ENCODE measurements around the gene DOCK4. TPM values are rescaled to one million over a fixed set of nuclear protein-coding genes. Genes with fewer than 3 reads are reported as not detected.

Gene DOCK4
- polyA plus RNA-seq, 1 donor, result 8.1 TPM

GRCh38 chr7:111747718-111748117 is 458.5 kb downstream of the DOCK4 start:
- H3K4me3 ChIP-seq (ENCODE audit: low read length), result no peak overlapping the region
- no peak overlapping the region for H3K27ac ChIP-seq (ENCODE audit: low read length)
- H3K4me1 ChIP-seq (ENCODE audit: control insufficient read depth, insufficient read depth, low read length), result peaks cover 2% of the 10 kb centered on the region
- no peaks in the 10 kb centered on the region for H3K9me3 ChIP-seq (ENCODE audit: control insufficient read depth, low read depth, low read length)
- no peak for DNase-seq
- H3K36me3 ChIP-seq (ENCODE audit: control insufficient read depth, insufficient read depth, low read length), result no peaks in the 10 kb centered on the region
- H3K27me3 ChIP-seq (ENCODE audit: control insufficient read depth, insufficient read depth, low read length), result no peaks in the 10 kb centered on the region

- Histone ChIP-seq H3K27ac (ENCODE audit: low read length) (no peak overlapping the region), H3K4me1 (ENCODE audit: control insufficient read depth, insufficient read depth, low read length) (peaks cover 2% of the 10 kb centered on the region), H3K9me3 (ENCODE audit: control insufficient read depth, low read depth, low read length) (no peaks in the 10 kb centered on the region), H3K27me3 (ENCODE audit: control insufficient read depth, insufficient read depth, low read length) (no peaks in the 10 kb centered on the region), H3K4me3 (ENCODE audit: low read length) (no peak overlapping the region), H3K36me3 (ENCODE audit: control insufficient read depth, insufficient read depth, low read length) (no peaks in the 10 kb centered on the region)
- peak in 1 of 2 donors; percentile 17 for DNase-seq
- WGBS (ENCODE audit: insufficient coverage, low lambda C conversion rate), result 60% methylated on average over 1 of the region's 4 CpGs
These were observed 459.2 kb downstream of the DOCK4 start for GRCh38 chr7:111746950-111747349.

- DNase-seq, result no peak
- WGBS (ENCODE audit: insufficient coverage, low lambda C conversion rate), result no CpG with 5 or more reads among the region's 2 CpGs
- Histone ChIP-seq H3K4me3 (ENCODE audit: low read length) (no peak overlapping the region), H3K36me3 (ENCODE audit: control insufficient read depth, insufficient read depth, low read length) (no peaks in the 10 kb centered on the region), H3K27me3 (ENCODE audit: control insufficient read depth, insufficient read depth, low read length) (no peaks in the 10 kb centered on the region), H3K4me1 (ENCODE audit: control insufficient read depth, insufficient read depth, low read length) (no peaks in the 10 kb centered on the region), H3K9me3 (ENCODE audit: control insufficient read depth, low read depth, low read length) (no peaks in the 10 kb centered on the region), H3K27ac (ENCODE audit: low read length) (no peak overlapping the region)
These were observed 461.6 kb downstream of the DOCK4 start for GRCh38 chr7:111744501-111745155.

- no peaks in the 10 kb centered on the region for H3K4me1 ChIP-seq (ENCODE audit: control insufficient read depth, insufficient read depth, low read length)
- DNase-seq, result no peak
- no peak overlapping the region for H3K27ac ChIP-seq (ENCODE audit: low read length)
- no peaks in the 10 kb centered on the region for H3K9me3 ChIP-seq (ENCODE audit: control insufficient read depth, low read depth, low read length)
- H3K36me3 ChIP-seq (ENCODE audit: control insufficient read depth, insufficient read depth, low read length), result no peaks in the 10 kb centered on the region
- no peaks in the 10 kb centered on the region for H3K27me3 ChIP-seq (ENCODE audit: control insufficient read depth, insufficient read depth, low read length)
- no peak overlapping the region for H3K4me3 ChIP-seq (ENCODE audit: low read length)
- 63% methylated on average over 2 of the region's 7 CpGs for WGBS (ENCODE audit: insufficient coverage, low lambda C conversion rate)
These were observed 462.9 kb downstream of the DOCK4 start for GRCh38 chr7:111743244-111743847.

GRCh38 chr7:111741811-111742240 is 464.4 kb downstream of the DOCK4 start:
- H3K36me3 ChIP-seq (ENCODE audit: control insufficient read depth, insufficient read depth, low read length), result no peaks in the 10 kb centered on the region
- no peak overlapping the region for H3K4me3 ChIP-seq (ENCODE audit: low read length)
- no peaks in the 10 kb centered on the region for H3K4me1 ChIP-seq (ENCODE audit: control insufficient read depth, insufficient read depth, low read length)
- peak; percentile 48 to 60 for DNase-seq
- H3K9me3 ChIP-seq (ENCODE audit: control insufficient read depth, low read depth, low read length), result no peaks in the 10 kb centered on the region
- no peak overlapping the region for H3K27ac ChIP-seq (ENCODE audit: low read length)
- no peaks in the 10 kb centered on the region for H3K27me3 ChIP-seq (ENCODE audit: control insufficient read depth, insufficient read depth, low read length)
- WGBS (ENCODE audit: insufficient coverage, low lambda C conversion rate), result 100% methylated on average over 1 of the region's 8 CpGs

GRCh38 chr7:111740942-111741341 is 465.3 kb downstream of the DOCK4 start:
- WGBS (ENCODE audit: insufficient coverage, low lambda C conversion rate), result 89% methylated on average over 1 of the region's 3 CpGs
- no peak overlapping the region for H3K27ac ChIP-seq (ENCODE audit: low read length)
- H3K27me3 ChIP-seq (ENCODE audit: control insufficient read depth, insufficient read depth, low read length), result no peaks in the 10 kb centered on the region
- H3K4me3 ChIP-seq (ENCODE audit: low read length), result no peak overlapping the region
- H3K36me3 ChIP-seq (ENCODE audit: control insufficient read depth, insufficient read depth, low read length), result no peaks in the 10 kb centered on the region
- DNase-seq, result no peak
- H3K4me1 ChIP-seq (ENCODE audit: control insufficient read depth, insufficient read depth, low read length), result no peaks in the 10 kb centered on the region
- no peaks in the 10 kb centered on the region for H3K9me3 ChIP-seq (ENCODE audit: control insufficient read depth, low read depth, low read length)

- H3K36me3 ChIP-seq (ENCODE audit: control insufficient read depth, insufficient read depth, low read length), result no peaks in the 10 kb centered on the region
- H3K4me3 ChIP-seq (ENCODE audit: low read length), result no peak overlapping the region
- H3K27ac ChIP-seq (ENCODE audit: low read length), result no peak overlapping the region
- no peak for DNase-seq
- H3K27me3 ChIP-seq (ENCODE audit: control insufficient read depth, insufficient read depth, low read length), result no peaks in the 10 kb centered on the region
- 40% methylated on average over 2 of the region's 4 CpGs for WGBS (ENCODE audit: insufficient coverage, low lambda C conversion rate)
- H3K4me1 ChIP-seq (ENCODE audit: control insufficient read depth, insufficient read depth, low read length), result no peaks in the 10 kb centered on the region
- no peaks in the 10 kb centered on the region for H3K9me3 ChIP-seq (ENCODE audit: control insufficient read depth, low read depth, low read length)
These were observed 469.7 kb downstream of the DOCK4 start for GRCh38 chr7:111736552-111736874.

- peak; percentile 49 to 53 for DNase-seq
- Histone ChIP-seq H3K4me3 (ENCODE audit: low read length) (no peak overlapping the region), H3K4me1 (ENCODE audit: control insufficient read depth, insufficient read depth, low read length) (no peaks in the 10 kb centered on the region), H3K36me3 (ENCODE audit: control insufficient read depth, insufficient read depth, low read length) (no peaks in the 10 kb centered on the region), H3K27me3 (ENCODE audit: control insufficient read depth, insufficient read depth, low read length) (no peaks in the 10 kb centered on the region), H3K9me3 (ENCODE audit: control insufficient read depth, low read depth, low read length) (no peaks in the 10 kb centered on the region), H3K27ac (ENCODE audit: low read length) (no peak overlapping the region)
- 0% methylated on average over 1 of the region's 11 CpGs for WGBS (ENCODE audit: insufficient coverage, low lambda C conversion rate)
These were observed 470.3 kb downstream of the DOCK4 start for GRCh38 chr7:111735661-111736551.

- no peaks in the 10 kb centered on the region for H3K9me3 ChIP-seq (ENCODE audit: control insufficient read depth, low read depth, low read length)
- no peak overlapping the region for H3K27ac ChIP-seq (ENCODE audit: low read length)
- H3K27me3 ChIP-seq (ENCODE audit: control insufficient read depth, insufficient read depth, low read length), result no peaks in the 10 kb centered on the region
- no peak overlapping the region for H3K4me3 ChIP-seq (ENCODE audit: low read length)
- no peaks in the 10 kb centered on the region for H3K36me3 ChIP-seq (ENCODE audit: control insufficient read depth, insufficient read depth, low read length)
- no peaks in the 10 kb centered on the region for H3K4me1 ChIP-seq (ENCODE audit: control insufficient read depth, insufficient read depth, low read length)
- DNase-seq, result no peak
- 67% methylated on average over 1 of the region's 4 CpGs for WGBS (ENCODE audit: insufficient coverage, low lambda C conversion rate)
These were observed 471.1 kb downstream of the DOCK4 start for GRCh38 chr7:111734954-111735660.

GRCh38 chr7:111732923-111733322 is 473.3 kb downstream of the DOCK4 start:
- no CpG with 5 or more reads among the region's 4 CpGs for WGBS (ENCODE audit: insufficient coverage, low lambda C conversion rate)
- DNase-seq, result no peak
- peaks cover 9% of the 10 kb centered on the region for H3K27me3 ChIP-seq (ENCODE audit: control insufficient read depth, insufficient read depth, low read length)
- no peaks in the 10 kb centered on the region for H3K4me1 ChIP-seq (ENCODE audit: control insufficient read depth, insufficient read depth, low read length)
- no peaks in the 10 kb centered on the region for H3K36me3 ChIP-seq (ENCODE audit: control insufficient read depth, insufficient read depth, low read length)
- H3K4me3 ChIP-seq (ENCODE audit: low read length), result no peak overlapping the region
- no peak overlapping the region for H3K27ac ChIP-seq (ENCODE audit: low read length)
- H3K9me3 ChIP-seq (ENCODE audit: control insufficient read depth, low read depth, low read length), result peaks cover 7% of the 10 kb centered on the region
